ENCODE results near the gene GALNT18.

DNA sequence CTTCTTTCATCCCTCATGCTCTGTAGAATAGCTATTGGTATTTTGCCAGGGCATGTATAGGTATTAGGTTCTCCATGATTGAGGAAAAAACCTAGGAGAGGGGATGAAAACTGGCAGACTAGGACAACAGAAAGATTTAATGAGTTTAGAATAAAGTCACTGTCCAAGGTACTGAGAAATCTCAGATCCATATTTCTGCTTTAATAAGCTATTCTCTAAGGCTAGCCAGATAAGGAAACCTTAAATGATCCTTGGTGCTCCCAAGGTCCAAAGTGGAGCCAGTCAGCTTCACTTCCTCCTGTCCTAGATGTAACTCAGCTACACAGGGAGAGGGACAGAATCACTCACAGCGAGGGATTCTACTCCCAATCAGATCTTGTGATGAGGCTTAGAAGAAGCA is 255.0 kb downstream of the GALNT18 start:
- TF ChIP-seq, protein P1, sequence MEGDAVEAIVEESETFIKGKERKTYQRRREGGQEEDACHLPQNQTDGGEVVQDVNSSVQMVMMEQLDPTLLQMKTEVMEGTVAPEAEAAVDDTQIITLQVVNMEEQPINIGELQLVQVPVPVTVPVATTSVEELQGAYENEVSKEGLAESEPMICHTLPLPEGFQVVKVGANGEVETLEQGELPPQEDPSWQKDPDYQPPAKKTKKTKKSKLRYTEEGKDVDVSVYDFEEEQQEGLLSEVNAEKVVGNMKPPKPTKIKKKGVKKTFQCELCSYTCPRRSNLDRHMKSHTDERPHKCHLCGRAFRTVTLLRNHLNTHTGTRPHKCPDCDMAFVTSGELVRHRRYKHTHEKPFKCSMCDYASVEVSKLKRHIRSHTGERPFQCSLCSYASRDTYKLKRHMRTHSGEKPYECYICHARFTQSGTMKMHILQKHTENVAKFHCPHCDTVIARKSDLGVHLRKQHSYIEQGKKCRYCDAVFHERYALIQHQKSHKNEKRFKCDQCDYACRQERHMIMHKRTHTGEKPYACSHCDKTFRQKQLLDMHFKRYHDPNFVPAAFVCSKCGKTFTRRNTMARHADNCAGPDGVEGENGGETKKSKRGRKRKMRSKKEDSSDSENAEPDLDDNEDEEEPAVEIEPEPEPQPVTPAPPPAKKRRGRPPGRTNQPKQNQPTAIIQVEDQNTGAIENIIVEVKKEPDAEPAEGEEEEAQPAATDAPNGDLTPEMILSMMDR (conservative IDR thresholded peaks at IDR 0.05), result no peak
- no peak for TF ChIP-seq EZH2 (IDR thresholded peaks at IDR 0.05; ENCODE audit: low read depth)
